CD4-positive, alpha-beta T cell treated with Interleukin-15 for 1 hour (primary cell): Measurements from ENCODE around the gene GRXCR2.
"Not testable (repeated sequence)": the region's sequence is repeated elsewhere in the genome, so short reads cannot be mapped to it uniquely, and the experiment has no call there.

Experiments
- DNase-seq: peaks from one replicate; pipeline ENCODE4 v3.0.0-alpha.2; 2020

Gene GRXCR2

DNA sequence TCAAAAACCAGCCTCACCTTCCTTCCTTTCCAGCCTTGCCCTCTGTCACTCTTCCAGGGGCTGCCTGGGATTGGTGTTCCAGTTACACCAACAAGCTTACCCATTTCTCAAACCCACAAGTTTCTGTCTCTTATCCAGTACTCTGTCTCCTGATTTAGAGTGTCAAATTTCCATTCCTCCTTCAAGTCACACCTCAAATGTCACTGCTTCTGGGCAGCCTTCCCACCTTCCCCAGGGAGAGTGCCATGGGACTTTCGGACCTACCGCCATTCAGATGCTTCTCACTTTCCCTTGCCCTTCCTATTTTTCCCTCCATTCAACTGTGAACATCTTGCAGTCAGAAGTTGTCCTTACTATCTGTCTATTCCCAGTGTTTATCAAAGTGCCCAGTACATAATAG is 2.0 kb upstream of the GRXCR2 start:
- no peak for DNase-seq

DNA sequence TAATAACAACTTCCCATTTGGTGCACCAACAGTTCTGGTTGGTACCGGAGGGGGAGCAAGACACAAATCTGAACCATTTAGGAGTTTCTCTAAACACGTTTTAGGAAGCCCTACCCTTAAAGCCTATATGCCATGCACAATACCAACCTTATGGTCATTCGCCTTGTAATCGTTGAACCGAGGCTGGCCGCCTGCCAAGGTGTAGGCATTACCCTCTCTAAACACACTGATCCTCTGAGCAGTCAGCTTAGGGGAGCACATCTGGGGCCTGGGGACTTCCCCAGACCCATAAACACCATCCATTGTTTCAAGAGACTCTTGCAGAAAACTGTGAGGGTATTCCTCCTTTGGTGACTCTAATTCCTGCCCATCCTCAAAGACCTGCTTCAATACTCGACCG is 328 bp downstream of the GRXCR2 start:
- DNase-seq: no peak

DNA sequence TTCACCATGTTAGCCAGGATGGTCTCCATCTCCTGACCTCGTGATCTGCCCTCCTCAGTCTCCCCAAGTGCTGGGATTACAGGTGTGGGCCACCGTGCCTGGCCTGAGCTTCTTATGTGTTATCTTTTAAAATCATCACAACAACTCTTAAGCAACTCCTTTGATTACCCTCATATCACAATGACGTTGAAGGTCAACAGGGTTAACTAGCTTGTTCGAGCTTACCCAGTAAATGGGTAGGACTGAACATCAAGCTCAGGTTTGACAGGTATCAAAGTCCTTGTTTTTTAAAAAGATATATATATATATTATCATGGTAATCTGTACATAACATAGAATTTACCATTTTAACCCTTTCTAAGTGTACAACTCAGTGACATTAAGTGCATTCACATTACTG is 3.1 kb downstream of the GRXCR2 start:
- no peak for DNase-seq

DNA sequence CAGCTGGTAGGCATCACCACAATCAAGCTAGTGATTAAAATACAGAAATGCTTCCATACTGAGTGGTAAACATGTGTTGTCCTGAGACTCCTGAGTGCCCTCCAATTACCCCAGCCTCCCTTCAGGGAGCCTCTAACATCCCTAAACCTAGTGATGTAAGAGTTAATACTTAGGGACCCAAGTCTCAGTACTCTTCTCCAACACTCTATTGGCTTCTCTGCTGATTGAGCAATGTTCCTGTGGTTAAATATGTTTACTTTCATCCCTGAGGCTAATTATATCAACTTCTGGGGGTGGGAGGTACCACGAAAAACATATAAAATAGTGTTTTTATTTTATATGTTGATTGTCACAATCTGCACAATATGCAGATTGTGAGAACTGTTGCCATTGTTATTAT is 5.0 kb downstream of the GRXCR2 start:
- DNase-seq: no peak

DNA sequence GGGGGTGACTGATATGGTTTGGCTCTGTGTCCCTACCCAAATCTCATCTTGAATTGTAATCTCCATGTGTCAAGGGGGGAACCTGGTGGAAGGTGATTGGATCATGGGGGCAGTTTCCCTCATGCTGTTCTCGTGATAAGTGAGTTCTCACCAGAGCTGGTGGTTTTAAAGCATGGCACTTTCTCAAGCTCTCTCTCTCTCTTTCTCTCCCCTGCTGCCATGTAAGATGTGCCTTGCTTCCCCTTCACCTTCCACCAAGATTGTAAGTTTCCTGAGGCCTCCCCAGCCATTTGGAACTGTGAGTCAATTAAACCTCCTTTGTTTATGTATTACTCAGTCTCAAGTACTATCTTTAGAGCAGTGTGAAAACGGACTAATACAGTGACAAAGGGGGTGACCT is 8.4 kb downstream of the GRXCR2 start:
- DNase-seq: not testable (repeated sequence)

GRCh38 chr5:145863003-145863402 is 9.8 kb downstream of the GRXCR2 start:
- DNase-seq: no peak

DNA sequence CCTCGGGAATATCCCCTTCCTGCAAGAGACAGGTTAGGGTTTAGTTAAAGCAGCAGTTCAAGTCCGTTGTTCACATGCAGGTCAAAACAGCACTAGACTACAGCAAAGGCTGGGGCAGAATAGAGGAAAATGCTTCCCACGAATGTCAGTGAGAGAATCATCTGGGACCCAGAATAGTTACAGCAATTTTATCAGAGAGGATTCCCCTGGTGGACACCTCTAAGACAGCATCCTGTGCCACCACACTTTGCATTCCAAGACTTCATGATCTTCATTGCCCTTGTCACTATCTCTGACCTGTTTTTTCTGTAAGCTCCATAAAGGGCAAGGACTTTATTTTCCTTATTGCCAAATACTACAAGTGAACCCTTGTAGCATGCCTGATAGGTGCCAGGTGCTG is 12.9 kb downstream of the GRXCR2 start:
- DNase-seq: no peak

DNA sequence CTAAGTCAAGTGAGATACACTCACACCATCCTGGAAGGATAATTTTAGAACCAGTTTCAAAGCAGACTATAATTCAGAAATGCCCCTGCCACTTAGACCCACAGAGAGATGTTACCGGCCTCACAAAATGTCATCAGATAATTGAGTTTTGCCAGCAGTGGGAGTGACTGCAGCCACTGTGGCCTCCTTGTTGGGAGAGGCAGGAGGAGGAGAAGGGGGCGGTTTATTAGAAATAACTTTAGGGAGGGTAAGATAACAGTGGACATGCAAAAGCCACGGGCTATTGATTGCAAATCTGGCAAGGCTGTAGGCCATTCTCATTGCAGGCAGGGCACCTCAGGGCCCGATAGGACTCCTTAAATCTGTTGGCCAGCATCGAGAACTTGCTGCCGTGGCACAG is 13.4 kb downstream of the GRXCR2 start:
- no peak for DNase-seq

DNA sequence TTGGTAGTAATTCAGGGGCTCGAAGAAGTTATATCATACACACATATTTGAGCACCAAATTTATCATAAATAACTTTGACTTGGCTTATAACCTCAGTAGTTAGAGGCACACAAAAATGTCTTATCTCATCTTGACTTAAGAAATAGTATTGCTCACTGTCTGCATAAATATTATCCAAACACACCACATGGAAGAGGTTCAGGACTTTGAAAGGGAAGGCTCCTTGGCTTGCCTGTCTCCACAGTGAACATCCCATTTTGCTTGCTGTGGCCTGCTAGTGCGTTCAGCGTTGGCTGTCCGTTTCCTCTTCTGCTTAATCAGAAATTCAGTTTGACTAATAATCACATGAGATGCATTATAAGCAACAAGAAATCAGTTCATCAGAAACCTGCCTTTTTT is 13.9 kb downstream of the GRXCR2 start:
- DNase-seq: no peak

DNA sequence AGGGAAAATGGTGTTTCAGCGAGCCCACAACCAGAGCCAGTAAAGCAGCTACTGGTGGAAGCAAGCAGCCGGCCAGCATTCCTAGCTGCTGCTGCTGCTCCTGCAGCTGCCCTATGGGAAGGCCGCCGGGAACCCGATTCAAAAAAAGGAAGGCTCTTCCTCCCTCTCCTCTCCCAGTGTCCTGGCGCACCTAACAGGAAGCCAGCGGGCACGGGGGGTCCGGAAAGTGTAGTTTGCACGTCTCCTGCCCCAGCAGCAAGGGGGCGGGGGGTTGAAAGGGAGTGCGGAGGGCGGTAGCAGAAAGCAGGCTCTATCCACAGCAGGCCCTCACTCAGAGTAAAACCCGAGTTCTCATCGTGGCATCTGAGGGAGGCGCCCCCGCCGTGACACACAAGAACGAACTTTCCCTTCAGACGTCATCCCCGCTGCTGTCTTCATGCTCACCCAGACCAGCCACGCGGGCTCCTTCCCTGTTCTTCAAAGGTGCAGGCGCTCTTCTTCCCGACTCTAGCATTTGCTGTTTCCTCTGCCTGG is 16.5 kb downstream of the GRXCR2 start:
- no peak for DNase-seq

GRCh38 chr5:145855763-145856267 is 17.0 kb downstream of the GRXCR2 start:
- DNase-seq: no peak

GRCh38 chr5:145854651-145855258 is 18.1 kb downstream of the GRXCR2 start:
- DNase-seq: no peak

- no peak for DNase-seq
These were observed 18.9 kb downstream of the GRXCR2 start for GRCh38 chr5:145853781-145854376.

DNA sequence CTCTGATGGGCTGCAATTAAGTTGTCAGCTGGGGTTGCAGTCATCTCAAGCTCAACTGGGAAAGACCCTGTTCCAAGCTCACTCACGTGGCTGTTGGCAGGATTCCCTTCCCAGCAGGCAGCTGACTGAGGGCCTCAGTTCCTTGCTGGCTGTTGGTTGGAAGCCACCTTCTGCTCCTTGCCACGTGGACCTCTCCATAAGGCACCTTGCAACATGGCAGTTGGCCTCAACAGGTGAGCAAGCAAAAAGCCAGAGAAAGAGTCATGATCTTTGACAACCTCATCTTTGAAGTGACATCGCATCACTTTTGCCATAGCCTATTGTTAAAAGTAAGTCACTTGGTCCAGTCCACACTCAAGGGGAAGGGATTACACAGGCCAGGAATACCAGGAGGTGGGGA is 19.8 kb downstream of the GRXCR2 start:
- no peak for DNase-seq

GRCh38 chr5:145848854-145849253 is 24.0 kb downstream of the GRXCR2 start:
- no peak for DNase-seq

- DNase-seq: no peak
These were observed 25.0 kb downstream of the GRXCR2 start for GRCh38 chr5:145847499-145848497.

DNA sequence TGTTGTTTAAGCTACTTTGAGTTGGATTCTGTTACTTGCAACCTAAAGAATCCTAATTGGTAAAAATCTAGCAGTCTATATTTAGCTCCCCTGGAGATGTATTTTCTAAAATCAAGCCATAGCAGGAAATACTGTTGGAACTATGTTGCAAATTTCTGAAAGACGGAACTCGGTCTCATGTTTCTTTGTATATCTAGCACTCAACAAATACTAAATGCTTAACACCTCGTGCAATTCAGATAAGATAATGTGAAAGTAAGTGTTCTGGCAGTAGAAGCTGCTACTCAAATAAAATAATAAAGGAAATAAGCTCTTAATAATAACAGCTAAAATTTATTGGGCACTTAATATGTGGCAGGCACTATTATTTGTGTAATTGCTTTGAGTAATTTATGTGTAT is 26.7 kb downstream of the GRXCR2 start:
- DNase-seq: no peak

DNA sequence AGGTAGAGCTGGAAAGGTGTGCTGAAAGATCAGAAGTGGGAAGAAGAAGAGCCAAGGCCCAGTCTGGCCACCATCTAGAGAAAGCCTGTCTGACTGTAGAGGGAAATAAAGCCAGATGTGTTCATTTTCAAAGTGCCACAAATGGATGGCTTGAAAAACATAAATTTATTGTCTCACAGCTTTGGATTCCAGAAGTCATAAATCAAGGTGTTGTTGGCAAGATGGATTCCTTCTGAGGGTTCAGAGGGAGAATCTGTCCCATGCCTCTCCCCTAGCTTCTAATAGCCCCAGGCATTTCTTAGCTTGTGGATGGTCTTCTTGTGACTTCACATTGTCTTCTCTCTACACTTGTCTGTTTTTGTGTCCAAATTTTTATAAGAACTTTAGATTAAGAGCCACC is 31.5 kb downstream of the GRXCR2 start:
- no peak for DNase-seq

GRCh38 chr5:145840458-145841132 is 32.2 kb downstream of the GRXCR2 start:
- DNase-seq: no peak

DNA sequence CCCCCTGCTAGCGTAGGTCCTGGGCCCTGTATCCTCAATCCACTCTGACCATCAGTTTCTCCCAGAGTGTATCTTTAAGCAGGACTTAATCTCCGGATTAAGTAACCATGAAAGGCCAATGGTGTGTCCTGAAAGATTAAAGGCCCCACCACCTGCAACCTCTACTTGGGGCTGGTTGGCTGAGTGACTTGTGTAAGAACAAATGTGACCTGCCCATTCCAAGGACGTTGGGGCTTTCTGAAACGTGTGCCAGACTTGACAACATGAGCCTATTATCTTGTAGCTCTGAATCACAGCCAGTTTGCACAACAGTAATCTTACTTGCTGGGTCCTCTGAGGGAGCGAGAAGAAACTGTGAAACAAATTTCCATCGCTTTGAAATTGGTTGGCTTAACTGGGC is 34.5 kb downstream of the GRXCR2 start:
- no peak for DNase-seq

GRCh38 chr5:145836241-145836640 is 36.6 kb downstream of the GRXCR2 start:
- not testable (repeated sequence) for DNase-seq

DNA sequence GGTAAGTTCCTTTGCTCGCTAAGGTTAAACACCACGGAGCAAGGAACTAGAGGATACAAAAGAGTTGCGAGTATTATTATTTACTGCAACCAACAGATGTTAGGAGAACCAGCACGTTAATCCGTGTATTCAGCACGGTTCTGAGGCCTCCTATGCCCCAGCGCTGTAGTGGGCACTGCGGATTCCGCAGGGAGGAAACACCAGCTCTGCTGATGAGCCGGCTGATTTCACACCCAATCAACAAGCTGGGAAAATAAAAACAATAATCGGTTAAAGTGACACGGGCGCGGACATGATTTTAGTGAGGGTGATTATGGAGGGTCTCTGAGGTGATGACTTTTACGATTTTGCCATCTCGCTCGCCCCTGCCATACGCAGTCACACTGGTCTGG is 37.0 kb downstream of the GRXCR2 start:
- no peak for DNase-seq
